Measurements from ENCODE around the gene HHAT. TPM values are rescaled to one million over a fixed set of nuclear protein-coding genes. Genes with fewer than 3 reads are reported as not detected.

The HHAT gene
- total and polyA plus RNA-seq, 2 of the 4 experiments (the other 2 are of a cell fraction) = 1.7 to 2.5 TPM

- Histone ChIP-seq H3K79me1 (ENCODE audit: low read depth in 1 of 2, low read length in 2 of 2) (no peaks in the 10 kb centered on the region), H3K4me1 (ENCODE audit: control insufficient read depth, insufficient read depth, low read length) (no peaks in the 10 kb centered on the region), H3K18ac (ENCODE audit: low read depth, low read length) (no peak overlapping the region), H3K9me3 (ENCODE audit: control insufficient read depth, insufficient read depth, low read length) (no peaks in the 10 kb centered on the region), H2AK9ac (replicated peaks; ENCODE audit: low read depth, low read length, poor library complexity) (no peak overlapping the region), H4K91ac (ENCODE audit: insufficient read depth, low read depth, low read length) (no peak overlapping the region), H4K5ac (ENCODE audit: low read depth, low read length) (no peak overlapping the region), H3K14ac (replicated peaks; ENCODE audit: low read depth, low read length) (no peak overlapping the region), H3K4ac (ENCODE audit: low read depth, low read length) (no peak overlapping the region), H2AK5ac (ENCODE audit: low read depth, low read length) (no peak overlapping the region), H3K27me3 (ENCODE audit: control insufficient read depth, insufficient read depth, low read length) (no peaks in the 10 kb centered on the region), H3K56ac (ENCODE audit: extremely low read depth, insufficient read depth, low read length) (no peak overlapping the region), H4K8ac (ENCODE audit: low read depth in 2 of 2, low read length in 2 of 2) (no peak overlapping the region), H2BK15ac (ENCODE audit: low read depth, low read length) (no peak overlapping the region), H3K9me1 (ENCODE audit: insufficient read depth, low read length) (no peaks in the 10 kb centered on the region), H3K9ac (ENCODE audit: low read depth, low read length) (no peak overlapping the region), H2BK120ac (ENCODE audit: low read depth, low read length) (no peak overlapping the region), H3K4me2 (ENCODE audit: low read depth, low read length) (no peak overlapping the region), H2BK20ac (ENCODE audit: low read depth, low read length) (no peak overlapping the region), H4K20me1 (ENCODE audit: insufficient read depth, low read length) (no peaks in the 10 kb centered on the region), H3K4me3 (ENCODE audit: insufficient read depth, low read depth, low read length) (no peak overlapping the region), H2AFZ (replicated peaks; ENCODE audit: low read length, poor library complexity) (no peak overlapping the region), H2BK5ac (ENCODE audit: low read depth, low read length, poor library complexity, severe bottlenecking) (no peak overlapping the region), H3K23ac (ENCODE audit: low read depth, low read length) (no peak overlapping the region), H3K36me3 (ENCODE audit: control insufficient read depth, insufficient read depth, low read length) (no peaks in the 10 kb centered on the region), H3K27ac (ENCODE audit: insufficient read depth, low read length) (no peak overlapping the region)
- no peak for ATAC-seq (ENCODE audit: low read depth)
- intact Hi-C loops (cut with micrococcal nuclease) (loop anchor here (5.0 kb wide), 1 partner anchor 402 kb away; no protein-coding TSS in a partner anchor), in situ Hi-C loops (cut with MboI; ENCODE audit: low sequenced_read_pairs) (no loop called here), dilution Hi-C loops (cut with HindIII; ENCODE audit: low sequenced_read_pairs, unreplicated experiment) (no loop called here)
- DNase-seq = no peak
- no peak for TF ChIP-seq CTCF (conservative IDR thresholded peaks at IDR 0.05; ENCODE audit: low read depth, low read length)
- TF ChIP-seq FOS (IDR thresholded peaks at IDR 0.05; ENCODE audit: low read depth, low read length) = no peak
- TF ChIP-seq USF2 (IDR thresholded peaks at IDR 0.05; ENCODE audit: low read depth, low read length) = no peak
- TF ChIP-seq RAD21 (IDR thresholded peaks at IDR 0.05; ENCODE audit: low read length) = no peak
- TF ChIP-seq NFE2L2 (IDR thresholded peaks at IDR 0.05; ENCODE audit: low read depth, low read length) = no peak
- TF ChIP-seq CEBPB (IDR thresholded peaks at IDR 0.05; ENCODE audit: low read depth, low read length) = no peak
- no peak for TF ChIP-seq SMC3 (IDR thresholded peaks at IDR 0.05; ENCODE audit: low read depth, low read length)
- no peak for TF ChIP-seq MXI1 (IDR thresholded peaks at IDR 0.05; ENCODE audit: borderline replicate concordance, low read depth, low read length)
- TF ChIP-seq POLR2A (IDR thresholded peaks at IDR 0.05; ENCODE audit: low read depth, low read length) = no peak
- TF ChIP-seq CHD1 (IDR thresholded peaks at IDR 0.05; ENCODE audit: low read depth, low read length) = no peak
- no peak for TF ChIP-seq RFX5 (IDR thresholded peaks at IDR 0.05; ENCODE audit: low read depth, low read length)
- TF ChIP-seq MAFK (IDR thresholded peaks at IDR 0.05; ENCODE audit: low read depth, low read length) = no peak
- TF ChIP-seq MAZ (IDR thresholded peaks at IDR 0.05; ENCODE audit: borderline replicate concordance, low read depth, low read length) = no peak
- no peak for TF ChIP-seq RCOR1 (IDR thresholded peaks at IDR 0.05; ENCODE audit: insufficient replicate concordance, low read length)
- TF ChIP-seq BHLHE40 (IDR thresholded peaks at IDR 0.05; ENCODE audit: low read depth, low read length) = no peak
- TF ChIP-seq ELK1 (IDR thresholded peaks at IDR 0.05; ENCODE audit: borderline replicate concordance, low read depth, low read length) = no peak
- CTCF ChIA-PET = no interaction called here
- POLR2A ChIA-PET (ENCODE audit: unreplicated experiment) = no interaction called here
- BruUV-seq (replicated peaks) = no TSS peak
Observed at GRCh38 chr1:210715072-210715471, 386.4 kb downstream of the HHAT start.
